GM23338 (cell line): ENCODE measurements around the gene CCDC74B. TPM values are rescaled to one million over a fixed set of nuclear protein-coding genes. Genes with fewer than 3 reads are reported as not detected.
"Not testable (repeated sequence)": the region's sequence is repeated elsewhere in the genome, so short reads cannot be mapped to it uniquely, and the experiment has no call there.

Source experiments
- ATAC-seq: fragments of 200-7000 bp; cut with Tn5 transposase; 3 replicates; pipeline ENCODE4 v1.9.1; 2020
- DNase-seq: peaks from one replicate; pipeline ENCODE4 v3.0.0-alpha.2; 2015; ENCODE audit warnings: low spot score
- H2AFZ ChIP-seq: fragments of 200-600 bp; sonication (generic); 2 replicates; pipeline ENCODE4 v1.8.0; 2016; ENCODE audit warnings: antibody characterized with exemption, mild to moderate bottlenecking, moderate library complexity
- H3F3A ChIP-seq: fragments of 200-600 bp; sonication (generic); replicated peaks from 2 replicates; pipeline ENCODE4 v1.8.0; 2017; ENCODE audit warnings: antibody characterized with exemption, mixed run types, low read depth
- H3K27ac ChIP-seq: fragments of 200-600 bp; sonication (generic); 2 replicates; pipeline ENCODE4 v1.6.1; 2016; ENCODE audit warnings: low read depth
- H3K27me3 ChIP-seq: fragments of 200-600 bp; sonication (generic); 2 replicates; pipeline ENCODE4 v1.8.0; 2016; ENCODE audit warnings: mild to moderate bottlenecking, mixed run types, moderate library complexity; ENCODE audit not compliant: insufficient read depth
- H3K36me3 ChIP-seq: fragments of 200-600 bp; sonication (generic); 2 replicates; pipeline ENCODE4 v1.8.0; 2016; ENCODE audit warnings: mild to moderate bottlenecking; ENCODE audit not compliant: insufficient read depth
- H3K4me1 ChIP-seq: fragments of 200-600 bp; sonication (generic); 2 replicates; pipeline ENCODE4 v1.8.0; 2016; ENCODE audit warnings: mild to moderate bottlenecking, moderate library complexity; ENCODE audit not compliant: insufficient read depth
- H3K4me2 ChIP-seq: fragments of 200-600 bp; sonication (generic); 2 replicates; pipeline ENCODE4 v1.7.1; 2017; ENCODE audit warnings: mixed run types
- H3K4me3 ChIP-seq: fragments of 200-600 bp; sonication (generic); 2 replicates; pipeline ENCODE4 v1.6.1; 2016; ENCODE audit warnings: mixed run types
- H3K79me2 ChIP-seq: fragments of 200-600 bp; sonication (generic); replicated peaks from 2 replicates; pipeline ENCODE4 v1.8.0; 2017; ENCODE audit warnings: mild to moderate bottlenecking; ENCODE audit not compliant: insufficient read depth
- H3K9me2 ChIP-seq: fragments of 200-600 bp; sonication (generic); 2 replicates; pipeline ENCODE4 v1.8.0; 2017; ENCODE audit not compliant: insufficient read depth
- H4K20me1 ChIP-seq: fragments of 200-600 bp; sonication (generic); replicated peaks from 2 replicates; pipeline ENCODE4 v1.8.0; 2017; ENCODE audit warnings: mild to moderate bottlenecking; ENCODE audit not compliant: insufficient read depth
- H3K27ac Mint-ChIP-seq: 2 replicates; pipeline ENCODE4 v1.8.0; 2020; ENCODE audit warnings: inconsistent platforms, mild to moderate bottlenecking, moderate library complexity, mixed read lengths
- H3K27me3 Mint-ChIP-seq: 3 replicates; pipeline ENCODE4 v1.8.0; 2022; ENCODE audit warnings: low read depth, mild to moderate bottlenecking, moderate library complexity, mixed read lengths, inconsistent platforms; ENCODE audit not compliant: insufficient read depth, poor library complexity
- H3K36me3 Mint-ChIP-seq: 3 replicates; pipeline ENCODE4 v1.8.0; 2021; ENCODE audit warnings: low read depth, mild to moderate bottlenecking, inconsistent platforms, moderate library complexity, mixed read lengths
- H3K4me1 Mint-ChIP-seq: 3 replicates; pipeline ENCODE4 v1.8.0; 2020; ENCODE audit warnings: mild to moderate bottlenecking, inconsistent platforms, mixed read lengths
- H3K4me3 Mint-ChIP-seq: 3 replicates; pipeline ENCODE4 v1.8.0; 2021; ENCODE audit warnings: moderate library complexity, mild to moderate bottlenecking, inconsistent platforms, mixed read lengths
- H3K9me3 Mint-ChIP-seq: 3 replicates; pipeline ENCODE4 v1.8.0; 2020; ENCODE audit warnings: moderate library complexity, mild to moderate bottlenecking, inconsistent platforms, mixed read lengths
- long read RNA-seq: library from polyadenylated mRNA; unstranded; transcript quantifications from one replicate; pipeline ENCODE4 v2.0.0, GENCODE V29; 2020; ENCODE audit not compliant: unreplicated experiment
- polyA plus RNA-seq: library from polyadenylated mRNA; unstranded; fragments of >200 nt; fragmentation: Nextera tagmentation; extraction: Ambion mirVana; gene quantifications from 2 replicates; pipeline ENCODE4 v1.2.1, GENCODE V29; 2016
- total RNA-seq: library from RNA; depleted of rRNA; stranded (reverse); fragments of >200 nt; shearing (Covaris generic); gene quantifications from 2 replicates; pipeline ENCODE4 v1.2.3, GENCODE V29; 2014; rRNA removed

Gene CCDC74B
- total RNA-seq, result 22.1 and 34.5 TPM in 2 replicates
- 15.1 and 16.4 TPM in 2 replicates for polyA plus RNA-seq
- long read RNA-seq, transcript CCDC74B-201 (8 exons, 1,549 nt), result major isoform, 5 of 16 reads
- long read RNA-seq, partial matches to known transcripts, result 0 of 16 reads
- long read RNA-seq, other reads (novel, unspliced or antisense), result 6 of 16 reads

DNA sequence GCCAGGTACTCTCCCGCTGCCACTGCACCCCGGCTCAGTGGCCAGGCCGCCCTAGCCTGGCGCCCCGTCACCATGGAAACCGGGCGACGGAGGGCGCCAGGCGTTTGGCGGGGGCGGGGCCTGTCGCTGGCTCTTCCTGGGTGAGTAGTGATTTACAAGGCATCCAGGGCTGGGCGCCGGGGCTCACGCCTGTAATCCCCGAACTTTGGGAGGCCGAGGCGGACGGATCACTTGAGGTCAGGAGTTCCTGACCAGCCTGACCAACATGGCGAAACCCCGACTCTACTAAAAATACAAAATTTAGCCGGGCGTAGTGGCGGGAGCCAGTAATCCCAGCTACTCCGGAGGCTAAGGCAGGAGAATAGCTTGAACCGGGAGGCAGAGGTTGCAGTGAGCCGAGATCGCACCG lies at the start of gene CCDC74B:
TSS of gene CCDC74B (minus strand) at position 107 of the 409 bp plus-strand sequence. CDS start 116 bp downstream, outside the sequence.
- not testable (repeated sequence) for H3K9me3 Mint-ChIP-seq, H3K27ac ChIP-seq, H3K79me2 ChIP-seq, H3K9me2 ChIP-seq, H3K4me1 Mint-ChIP-seq, H3F3A ChIP-seq, H3K36me3 Mint-ChIP-seq, H3K4me1 ChIP-seq, H3K36me3 ChIP-seq, H4K20me1 ChIP-seq, H3K27ac Mint-ChIP-seq, H3K27me3 ChIP-seq
- peak within 1 kb of the TSS; percentile 64 for H3K4me3 ChIP-seq
- peak within 1 kb of the TSS; percentile 85 for H2AFZ ChIP-seq
- DNase-seq (peak; percentile 71), ATAC-seq (peak; percentile 82)
- peak within 1 kb of the TSS; percentile 77 for H3K4me2 ChIP-seq
- peaks cover 13% of the 10 kb centered on the region for H3K27me3 Mint-ChIP-seq
- peak within 1 kb of the TSS; percentile 80 for H3K4me3 Mint-ChIP-seq

DNA sequence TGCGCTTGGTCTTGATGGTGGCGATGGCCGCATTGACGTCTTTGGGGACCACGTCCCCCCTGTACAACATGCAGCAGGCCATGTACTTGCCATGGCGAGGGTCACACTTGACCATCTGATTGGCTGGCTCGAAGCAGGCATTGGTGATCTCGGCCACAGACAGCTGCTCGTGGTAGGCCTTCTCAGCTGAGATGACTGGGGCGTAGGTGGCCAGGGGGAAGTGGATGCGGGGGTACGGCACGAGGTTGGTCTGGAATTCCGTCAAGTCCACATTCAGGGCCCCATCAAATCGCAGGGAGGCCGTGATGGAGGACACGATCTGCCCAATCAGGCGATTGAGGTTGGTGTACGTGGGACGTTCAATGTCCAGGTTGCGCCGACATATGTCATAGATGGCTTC lies 48.9 kb upstream of the CCDC74B start:
- H3K27me3 Mint-ChIP-seq, H3K9me2 ChIP-seq, ATAC-seq, H3K9me3 Mint-ChIP-seq, H3K4me1 ChIP-seq, H3K79me2 ChIP-seq, H2AFZ ChIP-seq, H3K27ac ChIP-seq, H3F3A ChIP-seq, H3K27ac Mint-ChIP-seq, H3K27me3 ChIP-seq, H4K20me1 ChIP-seq, H3K4me2 ChIP-seq, H3K36me3 Mint-ChIP-seq, H3K4me3 Mint-ChIP-seq, H3K36me3 ChIP-seq, H3K4me3 ChIP-seq, DNase-seq, H3K4me1 Mint-ChIP-seq: not testable (repeated sequence)

DNA sequence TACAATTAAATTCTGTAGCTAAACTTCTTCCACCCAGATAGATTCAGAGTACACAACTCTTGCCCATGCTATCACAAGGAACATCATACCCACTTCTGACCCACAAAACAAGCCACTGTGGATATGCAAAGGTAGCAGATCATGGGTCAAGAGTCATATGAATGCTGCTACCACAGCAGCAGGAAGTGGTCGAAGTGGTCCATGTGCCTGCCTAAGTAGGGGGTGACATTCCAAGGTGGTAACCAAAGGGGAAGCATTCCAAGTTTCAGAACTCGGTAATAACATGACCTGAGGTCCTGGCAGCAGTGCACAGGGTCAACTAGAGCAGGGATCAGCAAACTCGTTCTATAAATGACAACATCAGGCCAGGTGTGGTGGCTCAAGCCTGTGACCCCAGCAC lies 47.5 kb upstream of the CCDC74B start:
- DNase-seq, H3K4me3 Mint-ChIP-seq, H4K20me1 ChIP-seq, H3K9me3 Mint-ChIP-seq, H3K36me3 Mint-ChIP-seq, H3K4me1 ChIP-seq, H3K9me2 ChIP-seq, H3K27ac ChIP-seq, H3F3A ChIP-seq, H3K4me2 ChIP-seq, H3K36me3 ChIP-seq, H2AFZ ChIP-seq, H3K27ac Mint-ChIP-seq, ATAC-seq, H3K27me3 Mint-ChIP-seq, H3K27me3 ChIP-seq, H3K79me2 ChIP-seq, H3K4me3 ChIP-seq, H3K4me1 Mint-ChIP-seq: not testable (repeated sequence)

DNA sequence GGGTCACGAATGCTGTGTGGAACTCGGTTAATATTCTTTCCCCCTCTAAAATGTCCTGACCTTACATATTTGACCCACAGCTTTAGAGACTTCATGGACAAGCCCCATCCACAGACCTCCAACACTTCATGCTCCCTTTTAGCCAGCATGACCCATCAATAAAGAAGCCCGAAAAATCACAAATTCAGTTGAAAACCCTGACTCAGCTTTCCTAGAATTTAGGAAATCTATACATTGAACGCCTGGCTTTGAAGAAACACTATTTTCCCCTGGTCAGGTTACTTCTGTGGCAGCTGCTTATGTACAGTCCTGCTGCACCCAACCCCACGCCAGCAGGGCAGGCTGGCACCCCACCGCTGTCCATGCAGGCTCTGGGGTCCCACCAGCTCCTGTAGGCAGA lies 46.4 kb upstream of the CCDC74B start:
- not testable (repeated sequence) for H3K36me3 ChIP-seq, H3K27me3 Mint-ChIP-seq, H4K20me1 ChIP-seq, H3K36me3 Mint-ChIP-seq, H3K27me3 ChIP-seq, H3F3A ChIP-seq, H3K4me2 ChIP-seq, DNase-seq, H3K27ac Mint-ChIP-seq, H2AFZ ChIP-seq, H3K9me3 Mint-ChIP-seq, H3K79me2 ChIP-seq, ATAC-seq, H3K4me3 ChIP-seq, H3K9me2 ChIP-seq, H3K4me3 Mint-ChIP-seq, H3K4me1 Mint-ChIP-seq, H3K27ac ChIP-seq, H3K4me1 ChIP-seq
